Pancreas (tissue), 10 donors: ENCODE results near the gene CASP3. TPM values are rescaled to one million over a fixed set of nuclear protein-coding genes. Genes with fewer than 3 reads are reported as not detected.
"Not testable (repeated sequence)": the region's sequence is repeated elsewhere in the genome, so short reads cannot be mapped to it uniquely, and the experiment has no call there.

Experiments used
- ATAC-seq, 4 donors: fragments of 200-7000 bp; cut with Tn5 transposase; one replicate each; pipeline versions ENCODE4 v1.8.0 to v1.9.1; 2020; ENCODE audit warnings: mild to moderate bottlenecking in 4 of 4, moderate library complexity in 4 of 4
- DNase-seq, 6 donors: peaks; one replicate each; pipeline ENCODE4 v3.0.0-alpha.2; 2020
- FAIRE-seq: peaks from 2 replicates; lab custom pipeline; 2012; peaks lifted over from hg19 to GRCh38; lab: Jason Lieb, UNC
- H3K27ac ChIP-seq, 4 donors: fragments of 200-600 bp; sonication (generic); 1 replicate in 3 of 4; 2 replicates in 1 of 4; pipeline versions ENCODE4 v1.5.0 to v1.8.0; 2020
- H3K27me3 ChIP-seq, 4 donors: fragments of 200-600 bp; one replicate each; pipeline ENCODE4 v1.8.0; 2021
- H3K36me3 ChIP-seq, 3 donors: fragments of 200-600 bp; sonication (generic) in 1 of 3; one replicate each; pipeline versions ENCODE4 v1.5.0 to v1.8.0; 2020 to 2021
- H3K4me1 ChIP-seq, 3 donors: fragments of 200-600 bp; one replicate each; pipeline ENCODE4 v1.8.0; 2021
- H3K4me3 ChIP-seq, 4 donors: fragments of 200-600 bp; sonication (generic) in 2 of 4; one replicate each; pipeline versions ENCODE4 v1.5.0 to v1.8.0; 2020 to 2021
- H3K9me3 ChIP-seq, 4 donors: fragments of 200-600 bp; one replicate each; pipeline ENCODE4 v1.8.0; 2021
- CTCF ChIP-seq, 4 donors: fragments of 200-600 bp; sonication (generic) in 3 of 4; IDR thresholded peaks; one replicate each; pipeline versions ENCODE4 v1.5.0 to v1.8.0; 2021; ENCODE audit warnings: antibody characterized with exemption in 4 of 4
- WGBS, 2 donors: extraction: QIAGEN DNeasy Blood & Tissue Kit; methylation state at CpG; one replicate each; pipeline ENCODE4 v1.1.7; 2013; 5-methylcytosine and 5-hydroxymethylcytosine counted together
- intact Hi-C, 3 donors: fragments of 100-400 bp; cut with DNase I; formaldehyde crosslinking; loops; one replicate each; pipeline versions ENCODE4 v1.11.1 to v1.14.2; 2022
- polyA plus RNA-seq, 2 donors: library from polyadenylated mRNA; stranded (reverse); fragments of 200-250 nt; gene quantifications; one replicate each; pipeline ENCODE4 v1.2.3, GENCODE V29; 2013
- total RNA-seq, 6 donors: library from RNA; stranded (reverse); fragmentation: NEBNext Ultra II Directional in 4 of 6; extraction: Animal tissue kit (Norgen Biotek cat#: 25700) in 4 of 6; gene quantifications; one replicate each; pipeline versions ENCODE4 v1.2.1 to v1.2.4, GENCODE V29; 2021 to 2023
- donor health status: healthy with polysubstance abuse.
- donor health status: DM: no; HTN: no; CAD: no; lungs with moderate emphysema.
- donor health status: DM: no; HTN: no; CAD: no.
- donor health status: control.
- donor health status: control.
- donor health status: Bipolar disorder and iron deficiency.
- donor health status: DM: yes; HTN: yes; CAD: no.
- donor health status: DM: no; HTN: no; CAD: no.
- donor health status: DM: no; HTN: no; CAD: no.
- donor health status: DM: yes; HTN: yes; CAD: no.

The CASP3 gene
- total and polyA plus RNA-seq, 8 donors: 3.6 to 13.6 (median 6.3) TPM

GRCh38 chr4:184666670-184667069 is 17.4 kb upstream of the CASP3 start:
- H3K9me3 ChIP-seq: no peaks in the 10 kb centered on the region
- ATAC-seq (peak; percentile 73 to 91 (median 86)), FAIRE-seq (no peak), DNase-seq (peak in 2 of 6 donors; percentile 17 to 23)
- no peaks in the 10 kb centered on the region for H3K27me3 ChIP-seq
- H3K36me3 ChIP-seq: no peaks in the 10 kb centered on the region
- 39 to 45% methylated on average over 6 of the region's 6 CpGs for WGBS, 2 donors
- peak overlapping the region in 1 of 4 donors; percentile 17 for H3K4me3 ChIP-seq
- peak overlapping the region in 2 of 4 donors; percentile 57 to 66 for H3K27ac ChIP-seq
- intact Hi-C loops: no loop called here
- H3K4me1 ChIP-seq: peaks cover 0 to 3% (median 0%) of the 10 kb centered on the region in 3 donors
- no peak for TF ChIP-seq CTCF (IDR thresholded peaks at IDR 0.05)

GRCh38 chr4:184664445-184665210 is 15.4 kb upstream of the CASP3 start:
- DNase-seq (no peak), FAIRE-seq (no peak), ATAC-seq (peak in 1 of 4 donors; percentile 36)
- H3K9me3 ChIP-seq: no peaks in the 10 kb centered on the region
- no peak for TF ChIP-seq CTCF (IDR thresholded peaks at IDR 0.05)
- no peak overlapping the region for H3K27ac ChIP-seq
- H3K36me3 ChIP-seq: peaks cover 0 to 7% (median 3%) of the 10 kb centered on the region in 3 donors
- peaks cover 0 to 3% (median 0%) of the 10 kb centered on the region in 3 donors for H3K4me1 ChIP-seq
- H3K4me3 ChIP-seq: no peak overlapping the region
- H3K27me3 ChIP-seq: no peaks in the 10 kb centered on the region
- intact Hi-C loops: no loop called here
- WGBS, 2 donors: 69 to 71% methylated on average over 6 of the region's 6 CpGs

- Histone ChIP-seq H3K36me3 (peaks cover 0 to 10% (median 3%) of the 10 kb centered on the region in 3 donors), H3K4me3 (no peak overlapping the region), H3K9me3 (no peaks in the 10 kb centered on the region), H3K27me3 (no peaks in the 10 kb centered on the region), H3K4me1 (peaks cover 0 to 3% (median 0%) of the 10 kb centered on the region in 3 donors), H3K27ac (no peak overlapping the region)
- WGBS, 2 donors: 69 to 90% methylated on average over 1 of the region's 1 CpG
- DNase-seq (no peak), ATAC-seq (no peak), FAIRE-seq (no peak)
- intact Hi-C loops: no loop called here
- no peak for TF ChIP-seq CTCF (IDR thresholded peaks at IDR 0.05)
Measured at GRCh38 chr4:184662236-184662635, 13.0 kb upstream of the CASP3 start.

- no peak overlapping the region for H3K27ac ChIP-seq
- DNase-seq: no peak
- H3K9me3 ChIP-seq: no peaks in the 10 kb centered on the region
- H3K4me3 ChIP-seq: no peak overlapping the region
- no peak for TF ChIP-seq CTCF (IDR thresholded peaks at IDR 0.05)
- ATAC-seq: no peak
- H3K4me1 ChIP-seq: no peaks in the 10 kb centered on the region
- peaks cover 0 to 10% (median 3%) of the 10 kb centered on the region in 3 donors for H3K36me3 ChIP-seq
- H3K27me3 ChIP-seq: no peaks in the 10 kb centered on the region
- intact Hi-C loops: no loop called here
- no peak for FAIRE-seq
Measured at GRCh38 chr4:184660978-184661377, 11.7 kb upstream of the CASP3 start.

- intact Hi-C loops, H3K4me3 ChIP-seq, FAIRE-seq, DNase-seq, H3K27ac ChIP-seq, H3K27me3 ChIP-seq, H3K9me3 ChIP-seq, H3K4me1 ChIP-seq, ATAC-seq: not testable (repeated sequence)
- H3K36me3 ChIP-seq: peaks cover 0 to 13% (median 3%) of the 10 kb centered on the region in 3 donors
- 97 to 99% methylated on average over 9 of the region's 9 CpGs for WGBS, 2 donors
Measured at GRCh38 chr4:184657820-184658219, 8.6 kb upstream of the CASP3 start.
